ENCODE data around the gene SERPINB4.

DNA sequence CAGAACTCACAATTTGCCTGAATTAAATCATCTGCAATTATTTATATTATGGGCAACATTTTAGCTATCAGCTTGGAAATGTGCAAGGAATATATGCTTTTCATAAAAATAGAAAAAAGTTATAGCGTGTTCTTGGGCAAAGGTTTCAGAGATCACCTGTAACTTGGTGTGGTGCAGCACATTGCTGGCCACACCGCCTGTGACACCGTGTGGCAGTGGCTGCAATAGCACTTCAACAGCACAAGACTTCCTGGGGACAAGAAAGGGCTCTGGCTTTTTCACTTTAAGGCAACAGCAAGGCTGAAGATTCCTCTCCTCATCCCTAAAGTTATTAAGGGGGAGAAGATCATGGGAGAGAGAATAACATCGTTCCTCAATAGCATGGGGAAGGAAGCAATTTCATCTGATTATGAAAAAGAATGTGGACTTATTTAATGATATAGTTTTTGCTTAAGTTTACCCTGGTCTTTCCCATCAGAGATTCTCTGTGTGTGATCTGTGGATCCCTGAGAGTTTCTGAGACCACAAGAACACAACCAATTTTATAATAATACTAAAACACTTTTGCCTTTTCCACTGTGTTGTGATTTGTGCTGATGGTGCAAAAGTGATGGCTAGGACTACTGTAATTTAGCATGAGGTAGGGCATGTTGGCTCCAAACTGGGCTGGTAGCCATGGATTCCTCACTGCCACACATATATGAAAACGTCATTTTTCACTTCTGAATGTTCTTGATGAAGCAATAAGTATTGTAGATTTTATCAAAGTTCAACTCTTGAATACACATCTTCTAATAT, 32.7 kb upstream of the SERPINB4 start:
- TF ChIP-seq PAX5 (IDR thresholded peaks at IDR 0.05; ENCODE audit: insufficient read depth, low read length, severe bottlenecking) = no peak
- no peak for TF ChIP-seq TAF1 (IDR thresholded peaks at IDR 0.05; ENCODE audit: low read depth, low read length)
- TF ChIP-seq POLR2AphosphoS5 (IDR thresholded peaks at IDR 0.05; ENCODE audit: low read depth, low read length) = no peak

All from GM12891 (cell line).